Hematopoietic multipotent progenitor cell treated with erythropoietin and hydrocortisone succinate and interleukin-3 and kit ligand, for 17 days (in vitro differentiated cells): Measurements from ENCODE around the gene DICER1.
"Not testable (repeated sequence)": the region's sequence is repeated elsewhere in the genome, so short reads cannot be mapped to it uniquely, and the experiment has no call there.

Source experiments
- DNase-seq: peaks from one replicate; pipeline ENCODE4 v3.0.0-alpha.2; 2015; ENCODE audit warnings: low spot score

DICER1 gene

GRCh38 chr14:95146079-95146771 is 11.1 kb downstream of the DICER1 start:
- no peak for DNase-seq

GRCh38 chr14:95144849-95145248 is 12.5 kb downstream of the DICER1 start:
- DNase-seq = no peak

GRCh38 chr14:95143808-95144620 is 13.3 kb downstream of the DICER1 start:
- DNase-seq = no peak

- DNase-seq = no peak
Measured at GRCh38 chr14:95142208-95142607, 15.1 kb downstream of the DICER1 start.

GRCh38 chr14:95141684-95142083 is 15.6 kb downstream of the DICER1 start:
- no peak for DNase-seq

- no peak for DNase-seq
Measured at GRCh38 chr14:95140060-95140858, 17.1 kb downstream of the DICER1 start.

GRCh38 chr14:95138876-95139275 is 18.5 kb downstream of the DICER1 start:
- DNase-seq = no peak

GRCh38 chr14:95138455-95138854 is 18.9 kb downstream of the DICER1 start:
- not testable (repeated sequence) for DNase-seq

GRCh38 chr14:95137804-95138167 is 19.5 kb downstream of the DICER1 start:
- DNase-seq = no peak

GRCh38 chr14:95137164-95137803 is 20.0 kb downstream of the DICER1 start:
- no peak for DNase-seq

GRCh38 chr14:95136631-95137030 is 20.7 kb downstream of the DICER1 start:
- no peak for DNase-seq

GRCh38 chr14:95134304-95134933 is 22.9 kb downstream of the DICER1 start:
- no peak for DNase-seq

GRCh38 chr14:95133282-95133681 is 24.0 kb downstream of the DICER1 start:
- DNase-seq = no peak

- no peak for DNase-seq
Measured at GRCh38 chr14:95132760-95133159, 24.6 kb downstream of the DICER1 start.

- no peak for DNase-seq
Measured at GRCh38 chr14:95130549-95130948, 26.8 kb downstream of the DICER1 start.

GRCh38 chr14:95128140-95128539 is 29.2 kb downstream of the DICER1 start:
- DNase-seq = no peak

GRCh38 chr14:95127531-95127911 is 29.8 kb downstream of the DICER1 start:
- no peak for DNase-seq

GRCh38 chr14:95126906-95127530 is 30.3 kb downstream of the DICER1 start:
- DNase-seq = no peak

- no peak for DNase-seq
Measured at GRCh38 chr14:95125915-95126314, 31.4 kb downstream of the DICER1 start.

GRCh38 chr14:95125221-95125620 is 32.1 kb downstream of the DICER1 start:
- DNase-seq = no peak

- DNase-seq = no peak
Measured at GRCh38 chr14:95123891-95124579, 33.3 kb downstream of the DICER1 start.
